ENCODE measurements around the gene THTPA.

THTPA gene

GRCh38 chr14:23551266-23552028 is 4.6 kb upstream of the THTPA start, which contains the start of gene ZFHX2:
ZFHX2 (minus strand) TSS chr14:23551765; CDS start chr14:23535325, 16,440 bp downstream.
- peak; percentile 88 for DNase-seq

DNA sequence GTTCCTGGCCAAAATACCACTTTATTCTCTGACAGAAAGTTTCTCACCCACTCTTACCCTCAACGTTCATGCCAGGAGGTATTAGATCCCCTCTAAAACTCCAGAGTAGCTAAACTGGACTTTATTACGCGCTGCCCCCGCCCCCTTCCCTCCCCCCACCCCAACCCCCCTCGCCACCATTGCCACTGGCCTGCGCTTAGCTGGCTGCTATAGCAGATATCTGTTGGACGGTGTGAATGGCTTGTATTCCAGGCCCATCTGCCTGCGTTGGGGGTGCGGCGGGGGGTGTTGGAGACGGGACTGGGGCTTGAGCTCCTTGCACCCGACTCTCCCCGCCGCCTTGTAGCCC is 564 bp upstream of the THTPA start:
- no peak for DNase-seq

- DNase-seq: peak; percentile 14
Measured at GRCh38 chr14:23556700-23557440, 799 bp downstream of the THTPA start.

DNA sequence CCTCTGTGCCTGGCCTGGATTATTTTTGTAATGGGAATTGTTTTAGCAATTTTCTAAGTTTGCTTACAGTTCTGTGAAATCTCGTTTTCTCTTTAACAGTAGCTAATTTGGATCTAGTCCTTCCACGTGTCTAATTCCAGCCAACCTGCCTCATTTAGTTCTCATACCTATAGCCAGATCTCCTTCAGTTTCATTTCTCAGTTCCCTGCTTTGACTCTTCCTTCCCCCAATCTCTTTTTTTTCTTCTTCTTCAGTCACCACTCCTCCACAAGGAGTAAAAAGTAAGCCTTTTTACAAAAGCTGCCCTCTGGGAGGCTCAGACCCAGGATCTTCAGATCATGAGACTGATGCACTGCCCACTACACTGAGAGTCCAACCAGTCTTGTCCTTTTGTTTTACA is 1.4 kb downstream of the THTPA start:
- no peak for DNase-seq

GRCh38 chr14:23557946-23558345 is 1.9 kb downstream of the THTPA start:
- no peak for DNase-seq

DNA sequence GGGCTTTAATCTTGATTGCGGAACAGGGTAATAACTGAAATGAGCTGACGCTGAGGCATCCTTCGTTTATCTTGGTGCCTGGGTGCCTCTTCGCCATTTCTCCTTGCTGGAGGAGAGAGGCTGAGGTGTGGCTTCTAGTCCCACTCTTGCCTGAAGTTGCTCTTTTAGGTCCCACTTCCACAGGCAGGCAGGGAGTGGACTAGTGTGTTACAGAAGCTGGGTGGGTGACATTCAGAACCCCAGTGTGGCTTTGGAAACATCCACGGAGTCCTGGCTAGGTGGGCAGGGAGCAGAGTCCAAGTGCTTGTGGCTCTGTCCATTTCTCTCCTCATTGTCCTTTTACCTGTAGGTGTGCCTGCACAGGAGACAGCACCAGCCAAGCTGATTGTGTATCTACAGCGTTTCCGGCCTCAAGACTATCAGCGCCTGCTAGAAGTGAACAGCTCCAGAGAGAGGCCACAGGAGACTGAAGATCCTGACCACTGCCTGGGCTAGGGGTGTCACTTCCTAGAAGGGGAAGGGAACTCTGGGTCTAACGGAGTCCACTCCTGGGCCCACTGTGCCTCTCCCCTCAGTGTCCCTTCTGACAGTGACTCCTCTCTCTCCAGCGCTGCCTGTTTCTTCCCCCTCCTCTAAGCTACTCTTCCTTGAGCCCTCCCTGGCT is 2.4 kb downstream of the THTPA start:
- no peak for DNase-seq

DNA sequence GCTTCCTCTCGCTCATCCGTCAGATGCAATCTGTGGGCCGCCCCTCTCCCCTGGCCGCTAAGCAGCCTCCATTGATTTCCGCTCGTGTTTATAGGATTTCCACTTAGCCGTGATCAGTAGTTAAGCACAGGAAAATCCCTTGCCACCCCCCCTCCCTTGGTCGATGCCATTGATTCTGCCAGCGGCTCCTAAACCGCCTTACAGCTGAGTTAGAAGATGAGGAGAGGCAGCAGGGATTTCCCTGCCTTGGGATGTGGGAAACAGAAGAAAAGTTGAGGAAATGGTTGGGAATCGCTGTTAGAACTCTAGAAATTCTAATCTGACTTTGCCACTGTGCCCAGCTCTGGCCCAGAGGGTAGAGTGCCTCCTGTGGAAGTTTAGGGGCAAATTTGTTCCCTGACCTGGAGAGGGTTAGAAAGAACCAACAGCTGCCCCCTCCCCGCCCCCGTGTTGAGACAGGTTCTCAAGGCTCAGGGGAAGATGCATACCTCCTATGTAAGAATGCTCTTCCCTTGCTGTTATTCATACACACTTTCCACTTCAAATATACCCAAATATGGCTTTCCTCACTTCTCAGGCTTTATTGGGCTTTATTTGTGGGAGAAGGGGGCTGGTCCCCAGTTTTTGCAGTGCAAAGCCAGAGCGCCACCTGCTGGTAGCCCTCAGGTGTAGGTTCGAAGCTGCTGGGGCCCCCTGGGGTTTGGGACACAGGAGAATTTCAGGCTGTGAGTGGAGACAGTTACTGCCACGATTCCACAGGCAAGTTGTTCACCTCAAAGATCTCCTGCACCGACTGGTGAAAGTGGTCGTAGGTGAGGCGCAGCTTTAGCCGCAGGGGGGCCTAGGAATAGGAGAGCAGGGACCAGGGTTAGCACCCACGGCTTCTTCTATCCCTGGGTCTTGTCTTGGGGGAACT is 3.2 kb downstream of the THTPA start:
- DNase-seq: peak; percentile 73

- DNase-seq: no peak
Measured at GRCh38 chr14:23559926-23560520, 4.0 kb downstream of the THTPA start.

GRCh38 chr14:23561259-23561658 is 5.2 kb downstream of the THTPA start:
- DNase-seq: no peak

- no peak for DNase-seq
Measured at GRCh38 chr14:23561873-23562821, 6.1 kb downstream of the THTPA start.

- peak; percentile 63 for DNase-seq
Measured at GRCh38 chr14:23562822-23563472, 6.9 kb downstream of the THTPA start.

DNA sequence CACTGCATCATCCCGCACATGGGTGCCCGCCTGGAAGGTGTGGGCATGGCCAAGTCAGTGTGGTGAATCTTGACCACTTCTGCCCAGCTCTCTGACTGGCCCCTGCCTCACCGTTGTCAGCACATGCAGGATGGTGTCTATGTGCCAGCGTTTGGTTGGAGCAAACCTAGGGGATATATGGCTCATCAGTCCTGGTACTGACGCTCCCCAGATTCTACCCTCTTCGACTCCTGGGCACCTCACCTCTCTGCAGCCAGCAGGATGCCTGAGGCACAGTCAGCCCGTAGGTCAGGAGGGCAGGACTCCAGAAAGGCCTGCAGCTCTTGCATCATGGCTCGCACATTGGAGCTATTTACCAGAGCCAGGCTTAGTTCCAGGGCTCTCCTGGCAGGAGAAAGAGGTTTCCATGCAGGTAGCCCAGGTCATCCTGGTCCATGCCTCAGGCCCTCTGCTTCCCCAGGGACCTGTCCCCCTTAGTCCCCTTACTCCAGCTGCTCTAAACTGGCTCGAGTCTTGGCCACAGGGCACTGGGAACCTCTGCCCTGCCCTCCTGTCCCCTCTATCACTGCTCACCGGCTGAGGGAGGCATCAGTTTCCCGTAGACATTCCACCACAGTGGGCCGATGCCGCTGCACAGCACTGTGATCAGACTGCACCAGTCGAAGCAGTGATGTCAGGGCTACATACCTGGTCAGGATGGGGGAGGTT is 7.6 kb downstream of the THTPA start:
- no peak for DNase-seq

- DNase-seq: no peak
Measured at GRCh38 chr14:23564181-23564812, 8.2 kb downstream of the THTPA start.

DNA sequence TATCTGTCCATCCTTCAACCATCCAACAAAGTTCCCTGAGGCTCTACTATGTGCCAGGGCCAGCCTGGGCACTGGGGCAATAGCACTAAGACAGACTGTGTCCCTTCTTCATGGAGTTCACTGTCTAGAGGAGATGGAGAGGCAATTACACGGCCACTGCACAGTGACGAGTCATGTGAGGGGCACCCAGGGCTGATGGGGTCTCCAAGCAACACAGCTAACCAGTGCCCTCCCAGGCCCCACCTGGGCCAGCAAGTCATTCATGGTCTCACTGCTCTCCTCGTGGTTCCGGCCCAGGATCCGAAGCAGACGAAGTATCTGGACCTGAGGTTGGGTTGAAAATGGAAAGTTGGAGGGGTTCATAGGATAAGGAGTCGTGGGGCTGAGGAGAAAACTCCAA is 8.8 kb downstream of the THTPA start:
- DNase-seq: no peak

DNA sequence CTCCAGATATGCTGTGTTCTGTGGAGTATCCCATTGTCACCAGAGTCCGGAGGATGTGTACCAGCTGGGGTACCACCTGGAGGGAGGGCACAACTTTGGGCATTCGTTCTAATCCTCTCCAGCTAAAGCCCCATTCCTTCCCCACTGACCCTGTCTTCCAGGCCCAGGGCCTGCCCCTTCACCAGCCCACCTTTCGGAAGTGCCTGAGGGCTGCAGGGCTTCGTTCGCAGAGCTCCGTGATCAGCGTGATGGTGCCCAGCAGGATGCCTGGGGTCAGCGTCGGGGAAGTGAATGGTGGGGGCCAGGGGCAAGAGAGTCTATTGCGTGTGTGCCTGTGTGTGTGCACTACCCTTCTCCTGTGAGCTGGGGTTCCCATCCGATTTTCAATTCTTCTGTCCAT is 9.6 kb downstream of the THTPA start:
- no peak for DNase-seq

DNA sequence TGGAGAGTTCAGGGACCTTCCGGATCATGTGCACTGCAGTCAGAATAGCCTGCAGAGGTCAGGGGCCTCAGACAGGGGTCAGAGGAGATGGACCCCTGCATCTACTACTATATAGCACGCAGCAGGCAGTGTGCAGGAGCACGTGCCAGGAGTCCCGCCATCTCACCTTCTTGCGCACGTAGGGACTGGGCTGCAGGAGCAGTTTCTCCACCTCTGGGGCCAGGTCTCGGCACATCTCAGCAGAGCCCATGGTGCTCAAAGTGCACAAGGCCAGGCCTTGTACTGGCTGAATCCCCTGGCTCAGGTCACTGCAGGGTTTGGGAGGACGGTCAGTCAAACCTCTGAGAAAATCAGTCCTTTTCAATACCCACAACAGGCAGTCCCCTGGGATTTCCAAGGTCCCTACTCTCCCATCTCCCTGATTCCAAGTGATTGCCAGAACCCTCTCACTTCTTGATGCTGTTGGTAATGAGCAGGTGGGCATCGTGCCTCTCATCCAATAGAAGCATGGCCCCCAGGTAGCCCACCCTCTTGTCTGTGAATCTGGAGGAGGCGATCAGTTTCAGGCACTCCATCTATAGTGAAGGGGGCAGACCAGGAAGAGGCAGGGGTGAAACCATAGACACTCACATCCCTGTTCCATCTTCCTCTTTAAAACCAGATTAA is 10.2 kb downstream of the THTPA start:
- no peak for DNase-seq

DNA sequence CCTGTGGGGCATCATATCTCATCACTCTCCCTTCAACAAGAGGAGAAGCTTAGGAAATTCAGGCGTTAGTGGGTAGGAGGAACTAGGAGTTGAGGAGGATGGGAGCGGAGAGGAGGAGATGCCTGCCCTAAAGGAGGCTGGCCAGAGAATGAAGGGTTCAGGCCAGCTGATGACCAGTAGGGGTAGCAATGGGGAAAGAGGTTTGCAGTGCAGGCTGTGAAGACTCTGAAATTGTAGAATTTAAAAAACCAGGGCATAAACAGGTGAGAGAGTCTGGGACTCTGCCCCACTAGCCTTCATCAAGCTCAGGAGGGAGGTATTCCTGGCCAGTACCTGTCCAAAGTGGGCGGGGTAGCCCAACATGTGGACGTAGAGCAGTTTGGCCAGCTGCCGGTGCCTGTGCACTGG is 10.7 kb downstream of the THTPA start:
- no peak for DNase-seq

- peak; percentile 95 for DNase-seq
Measured at GRCh38 chr14:23567186-23568020, 11.3 kb downstream of the THTPA start, which contains the start of gene AP1G2. AP1G2 (minus strand) TSS chr14:23567791; CDS start chr14:23567314, 477 bp downstream.
